A673 (cell line): Measurements from ENCODE around the gene ATRNL1.

ENCODE experiments used
- CTCF ChIP-seq: fragments of 300-800, 200-600 bp; sonication (generic); conservative IDR thresholded peaks from 2 replicates; pipeline ENCODE4 v1.5.1; 2017; ENCODE audit warnings: low read depth, mild to moderate bottlenecking, antibody characterized with exemption, low read length, moderate library complexity, mixed read lengths
- EZH2 ChIP-seq: fragments of 200-600 bp; sonication (generic); IDR thresholded peaks from 2 replicates; pipeline ENCODE4 v1.6.1; 2017; ENCODE audit warnings: borderline replicate concordance, low read depth, mild to moderate bottlenecking, mixed read lengths, antibody characterized with exemption, low read length; ENCODE audit not compliant: poor library complexity, severe bottlenecking

GRCh38 chr10:115514895-115515294, 421.7 kb downstream of the ATRNL1 start:
- TF ChIP-seq CTCF (no peak), EZH2 (no peak)
